Hepatocyte (in vitro differentiated cells): ENCODE data around the gene ARSG. TPM values are rescaled to one million over a fixed set of nuclear protein-coding genes. Genes with fewer than 3 reads are reported as not detected.

Source experiments
- DNase-seq: peaks from one replicate; pipeline ENCODE4 v3.0.0-alpha.2; 2016; ENCODE audit warnings: low spot score
- H2AFZ ChIP-seq: fragments of 200-600 bp; sonication (generic); 2 replicates; pipeline ENCODE4 v1.6.0; 2016; ENCODE audit warnings: antibody characterized with exemption, mild to moderate bottlenecking
- H3K27ac ChIP-seq: fragments of 200-600 bp; sonication (generic); 2 replicates; pipeline ENCODE4 v1.5.1; 2016; ENCODE audit warnings: mild to moderate bottlenecking
- H3K27me3 ChIP-seq: fragments of 200-600 bp; sonication (generic); 2 replicates; pipeline ENCODE4 v1.6.1; 2016
- H3K36me3 ChIP-seq: fragments of 200-600 bp; sonication (generic); replicated peaks from 2 replicates; pipeline ENCODE4 v1.5.1; 2016; ENCODE audit warnings: low read depth; ENCODE audit not compliant: insufficient read depth
- H3K4me1 ChIP-seq: fragments of 200-600 bp; sonication (generic); 2 replicates; pipeline ENCODE4 v1.5.1; 2016; ENCODE audit warnings: mild to moderate bottlenecking, moderate library complexity; ENCODE audit not compliant: insufficient read depth
- H3K4me2 ChIP-seq: fragments of 200-600 bp; sonication (generic); 2 replicates; pipeline ENCODE4 v1.6.0; 2016
- H3K4me3 ChIP-seq: fragments of 200-600 bp; sonication (generic); 2 replicates; pipeline ENCODE4 v1.5.1; 2016; ENCODE audit warnings: mild to moderate bottlenecking
- H3K79me2 ChIP-seq: fragments of 200-600 bp; sonication (generic); 2 replicates; pipeline ENCODE4 v1.6.0; 2017; ENCODE audit warnings: mild to moderate bottlenecking
- H3K9me2 ChIP-seq: fragments of 200-600 bp; sonication (generic); replicated peaks from 2 replicates; pipeline ENCODE4 v1.6.0; 2017; ENCODE audit warnings: mild to moderate bottlenecking; ENCODE audit not compliant: insufficient read depth
- H3K9me3 ChIP-seq: fragments of 200-600 bp; sonication (generic); 2 replicates; pipeline ENCODE4 v1.5.1; 2016; ENCODE audit warnings: low read depth, mild to moderate bottlenecking
- H4K20me1 ChIP-seq: fragments of 200-600 bp; sonication (generic); 2 replicates; pipeline ENCODE4 v1.6.0; 2016; ENCODE audit warnings: mild to moderate bottlenecking; ENCODE audit not compliant: insufficient read depth, poor library complexity, severe bottlenecking
- EZH2 ChIP-seq: fragments of 200-600 bp; sonication (generic); IDR thresholded peaks from 2 replicates; pipeline ENCODE4 v1.6.1; 2016; ENCODE audit warnings: antibody characterized with exemption, mild to moderate bottlenecking, borderline replicate concordance
- EZH2phosphoT487 ChIP-seq: fragments of 200-600 bp; sonication (generic); IDR thresholded peaks from one replicate; pipeline ENCODE4 v1.6.1; 2018; ENCODE audit warnings: antibody characterized with exemption, mild to moderate bottlenecking, low read depth, moderate library complexity; ENCODE audit not compliant: unreplicated experiment, severe bottlenecking
- WGBS: methylation state at CpG from one replicate; pipeline ENCODE4 v1.1.6; 2016; ENCODE audit warnings: low lambda C conversion rate; ENCODE audit errors: missing lambda C conversion rate; 5-methylcytosine and 5-hydroxymethylcytosine counted together
- polyA plus RNA-seq: library from polyadenylated mRNA; unstranded; fragments of >200 nt; fragmentation: Nextera tagmentation; extraction: Ambion mirVana; gene quantifications from 2 replicates; pipeline ENCODE4 v1.2.1, GENCODE V29; 2016
- total RNA-seq: library from RNA; depleted of rRNA; stranded (reverse); fragments of >200 nt; gene quantifications from 2 replicates; pipeline ENCODE4 v1.2.3, GENCODE V29; 2014
- TF ChIP-seq, protein P1 (sequence below): fragments of 200-600 bp; sonication (generic); IDR thresholded peaks from 2 replicates; pipeline ENCODE4 v1.5.1; 2016; ENCODE audit warnings: antibody characterized with exemption, mild to moderate bottlenecking; ENCODE audit not compliant: poor library complexity

Gene ARSG
- total and polyA plus RNA-seq, 2 experiments from 2014 or later = 1.3 to 1.4 TPM

DNA sequence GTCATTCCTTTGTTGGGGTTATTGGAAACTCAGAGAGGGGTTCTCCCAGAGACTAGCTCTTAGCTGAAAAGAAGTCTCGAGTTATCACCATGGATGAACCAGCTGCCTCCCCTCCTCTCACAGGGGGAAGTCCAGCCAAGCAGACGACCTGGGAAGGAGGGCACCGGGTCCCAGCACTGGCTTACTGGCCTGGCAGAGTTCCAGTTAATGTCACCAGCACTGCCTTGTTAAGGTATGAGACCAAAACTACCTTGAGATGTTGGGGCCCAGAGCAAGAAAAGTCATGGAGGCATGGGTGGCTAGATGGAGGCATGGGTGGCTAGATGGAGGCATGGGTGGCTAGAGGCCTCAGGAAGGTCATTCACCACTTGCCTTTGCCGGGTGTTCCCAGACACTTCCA is 93.6 kb downstream of the ARSG start:
- H3K4me3 ChIP-seq = no peak overlapping the region
- 84% methylated on average over 4 of the region's 4 CpGs for WGBS
- no peaks in the 10 kb centered on the region for H3K36me3 ChIP-seq
- TF ChIP-seq EZH2 (no peak), EZH2phosphoT487 (no peak)
- TF ChIP-seq, protein P1, sequence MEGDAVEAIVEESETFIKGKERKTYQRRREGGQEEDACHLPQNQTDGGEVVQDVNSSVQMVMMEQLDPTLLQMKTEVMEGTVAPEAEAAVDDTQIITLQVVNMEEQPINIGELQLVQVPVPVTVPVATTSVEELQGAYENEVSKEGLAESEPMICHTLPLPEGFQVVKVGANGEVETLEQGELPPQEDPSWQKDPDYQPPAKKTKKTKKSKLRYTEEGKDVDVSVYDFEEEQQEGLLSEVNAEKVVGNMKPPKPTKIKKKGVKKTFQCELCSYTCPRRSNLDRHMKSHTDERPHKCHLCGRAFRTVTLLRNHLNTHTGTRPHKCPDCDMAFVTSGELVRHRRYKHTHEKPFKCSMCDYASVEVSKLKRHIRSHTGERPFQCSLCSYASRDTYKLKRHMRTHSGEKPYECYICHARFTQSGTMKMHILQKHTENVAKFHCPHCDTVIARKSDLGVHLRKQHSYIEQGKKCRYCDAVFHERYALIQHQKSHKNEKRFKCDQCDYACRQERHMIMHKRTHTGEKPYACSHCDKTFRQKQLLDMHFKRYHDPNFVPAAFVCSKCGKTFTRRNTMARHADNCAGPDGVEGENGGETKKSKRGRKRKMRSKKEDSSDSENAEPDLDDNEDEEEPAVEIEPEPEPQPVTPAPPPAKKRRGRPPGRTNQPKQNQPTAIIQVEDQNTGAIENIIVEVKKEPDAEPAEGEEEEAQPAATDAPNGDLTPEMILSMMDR = no peak
- no peaks in the 10 kb centered on the region for H3K27me3 ChIP-seq
- H3K27ac ChIP-seq = no peak overlapping the region
- no peak overlapping the region for H3K4me2 ChIP-seq
- no peak for DNase-seq
- H2AFZ ChIP-seq = no peak overlapping the region
- no peaks in the 10 kb centered on the region for H3K9me3 ChIP-seq
- H3K79me2 ChIP-seq = no peaks in the 10 kb centered on the region
- H3K4me1 ChIP-seq = peaks cover 13% of the 10 kb centered on the region
- no peaks in the 10 kb centered on the region for H4K20me1 ChIP-seq
- no peaks in the 10 kb centered on the region for H3K9me2 ChIP-seq

DNA sequence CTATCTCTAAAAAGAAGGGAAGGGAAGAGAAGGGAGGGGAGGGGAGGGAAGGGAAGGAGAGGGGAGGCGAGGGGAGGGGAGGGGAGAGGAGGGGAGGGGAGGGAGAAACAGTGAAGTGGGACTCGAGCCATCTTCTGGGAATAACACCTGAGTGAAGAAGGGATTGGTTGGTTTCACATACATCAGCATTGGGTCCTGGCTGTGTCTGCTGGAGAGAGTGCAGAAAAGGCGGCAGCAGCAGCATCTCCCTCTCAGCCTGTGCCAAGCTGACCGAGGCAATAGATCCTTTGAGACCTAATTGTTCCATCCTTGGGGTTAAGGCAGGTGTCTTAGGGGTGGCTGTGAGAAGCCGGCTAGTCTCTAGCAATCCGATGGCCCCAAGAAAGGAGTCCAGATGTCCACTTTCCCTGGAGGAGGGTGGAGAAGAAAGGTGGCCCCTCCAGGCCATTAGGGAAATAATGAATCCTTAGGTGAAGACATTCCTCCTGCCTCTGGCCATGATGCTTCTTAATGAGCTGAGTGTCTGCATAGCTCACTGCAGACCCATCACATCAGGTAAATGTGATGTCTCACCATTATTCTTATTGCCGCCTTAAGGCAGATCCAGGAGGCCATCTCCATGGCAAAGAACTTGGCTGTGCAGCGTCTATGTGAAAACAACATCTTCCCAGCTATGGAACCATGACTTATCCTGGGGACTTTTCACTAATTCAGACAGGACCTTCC is 94.4 kb downstream of the ARSG start:
- H3K9me3 ChIP-seq = no peaks in the 10 kb centered on the region
- 96% methylated on average over 6 of the region's 8 CpGs for WGBS
- no peak for DNase-seq

DNA sequence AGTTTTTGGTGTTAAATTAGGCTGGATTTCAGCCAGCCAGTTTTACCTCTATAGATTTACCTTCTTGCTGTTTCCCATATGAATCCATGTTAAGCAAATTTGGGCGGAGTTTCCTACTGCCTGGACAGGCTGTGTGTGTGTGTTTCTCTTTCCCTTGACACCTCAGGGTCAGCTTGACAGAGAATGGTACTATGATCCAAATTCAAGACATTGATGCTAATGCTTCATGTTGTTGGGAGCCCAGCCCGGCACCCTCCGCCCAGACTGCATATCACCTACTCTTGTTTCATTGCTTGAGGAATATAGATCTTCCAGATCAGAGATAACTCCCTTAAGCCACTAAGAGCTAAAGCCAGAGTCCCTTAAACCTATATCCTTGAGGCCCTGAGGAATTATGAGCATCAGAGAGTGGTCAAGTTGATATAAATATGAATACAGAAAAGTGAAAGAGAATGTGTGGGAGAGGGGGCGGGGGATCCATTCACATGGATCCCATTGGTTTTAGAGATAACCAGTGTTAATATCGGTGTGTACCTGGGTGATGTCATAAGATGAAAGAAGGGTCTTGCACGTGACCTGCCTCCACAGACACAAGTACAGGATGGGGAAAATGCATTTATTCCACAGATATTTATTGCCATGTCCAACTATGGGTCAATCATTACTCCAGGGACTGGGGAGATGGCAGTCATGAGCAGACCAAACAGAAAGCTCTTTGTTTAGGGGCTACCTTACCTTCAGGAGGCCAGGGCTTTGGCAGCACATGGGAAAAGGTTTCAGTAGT is 96.3 kb downstream of the ARSG start:
- Histone ChIP-seq H3K4me1 (peaks cover 13% of the 10 kb centered on the region), H2AFZ (no peak overlapping the region), H3K9me2 (no peaks in the 10 kb centered on the region), H3K9me3 (no peaks in the 10 kb centered on the region), H3K36me3 (no peaks in the 10 kb centered on the region), H3K27me3 (no peaks in the 10 kb centered on the region), H3K4me2 (no peak overlapping the region), H3K79me2 (no peaks in the 10 kb centered on the region), H3K4me3 (no peak overlapping the region), H3K27ac (no peak overlapping the region), H4K20me1 (no peaks in the 10 kb centered on the region)
- TF ChIP-seq EZH2 = no peak
- TF ChIP-seq, protein P1 = no peak
- no peak for TF ChIP-seq EZH2phosphoT487
- DNase-seq = no peak
- 93% methylated on average over 6 of the region's 6 CpGs for WGBS

More for the DNA sequence above, 94.4 kb downstream of the ARSG start:
- Histone ChIP-seq H3K9me2 (no peaks in the 10 kb centered on the region), H3K4me1 (peaks cover 13% of the 10 kb centered on the region), H4K20me1 (no peaks in the 10 kb centered on the region), H3K79me2 (no peaks in the 10 kb centered on the region), H3K27me3 (no peaks in the 10 kb centered on the region), H2AFZ (no peak overlapping the region), H3K36me3 (no peaks in the 10 kb centered on the region), H3K4me3 (no peak overlapping the region), H3K4me2 (no peak overlapping the region), H3K27ac (no peak overlapping the region)
- no peak for TF ChIP-seq EZH2
- TF ChIP-seq, protein P1 = no peak
- TF ChIP-seq EZH2phosphoT487 = no peak
